HG03439 (cell line): ENCODE results near the gene RAMACL.

Experiments used
- ATAC-seq: cut with Tn5 transposase; IDR thresholded peaks from one replicate; pipeline ENCODE4 v1.9.1; 2021; ENCODE audit warnings: mild to moderate bottlenecking, moderate library complexity; ENCODE audit not compliant: unreplicated experiment

The RAMACL gene

DNA sequence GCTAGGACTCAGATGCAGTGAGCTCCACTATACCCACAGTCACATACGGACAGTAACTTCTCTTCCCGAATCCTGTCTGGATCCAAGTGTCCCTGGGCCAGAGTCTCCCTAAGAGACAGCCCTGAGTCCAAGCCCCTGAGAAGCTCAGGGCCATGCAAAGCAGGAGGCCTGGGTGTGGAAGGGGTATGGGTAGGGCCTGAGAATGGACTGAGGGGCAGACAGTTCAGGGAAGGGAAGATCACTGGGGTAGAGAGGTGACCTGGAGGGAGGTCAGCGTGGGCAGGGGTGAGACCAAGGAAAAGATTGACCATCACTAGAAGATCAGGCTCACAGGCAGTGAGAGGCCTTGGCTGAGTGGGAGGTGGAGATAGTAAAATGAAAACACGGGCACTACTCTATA lies 31.8 kb upstream of the RAMACL start:
- no peak for ATAC-seq

DNA sequence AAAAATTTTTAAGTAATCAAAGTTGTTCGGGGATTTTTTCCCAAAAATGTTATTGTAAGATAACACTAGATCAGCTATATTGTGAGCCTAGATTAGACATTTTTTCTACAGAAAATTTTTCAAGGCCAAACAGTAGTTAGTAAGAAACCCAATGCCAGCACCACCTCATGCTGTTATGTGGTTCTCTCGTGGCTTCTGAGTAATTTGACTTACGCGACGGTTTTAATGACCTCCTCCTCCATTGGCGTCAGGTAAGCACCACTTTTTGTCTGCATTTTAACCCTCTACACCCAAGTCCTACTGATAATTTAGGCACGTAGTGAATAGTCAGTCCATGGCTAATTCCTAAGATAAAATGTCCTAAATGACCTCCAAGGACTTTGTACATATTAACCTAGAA lies 30.9 kb upstream of the RAMACL start:
- no peak for ATAC-seq

- ATAC-seq = no peak
Observed at GRCh38 chr6:166616261-166617238, 30.1 kb upstream of the RAMACL start.

- ATAC-seq = no peak
Observed at GRCh38 chr6:166615059-166615770, 28.7 kb upstream of the RAMACL start.

DNA sequence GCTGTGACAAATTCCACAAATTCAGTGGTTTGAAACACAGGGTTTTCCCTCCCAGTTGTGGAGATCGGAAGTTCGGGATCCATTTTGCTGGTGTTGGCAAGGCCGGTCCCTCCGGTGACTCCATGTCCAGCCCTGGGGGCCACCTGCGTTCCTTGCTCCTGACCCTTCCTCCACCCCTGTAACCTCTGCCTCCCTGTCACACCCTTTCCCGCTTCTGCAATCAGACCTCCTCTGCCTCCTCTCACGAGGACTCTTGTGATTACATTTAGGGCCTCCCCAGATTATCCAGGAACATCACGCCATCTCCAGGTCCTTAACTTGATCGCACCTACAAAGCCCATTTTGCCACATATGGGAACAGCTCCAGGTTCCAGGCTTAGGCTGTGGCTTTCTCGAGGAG lies 28.1 kb upstream of the RAMACL start:
- ATAC-seq = no peak

- ATAC-seq = no peak
Observed at GRCh38 chr6:166614171-166614583, 27.7 kb upstream of the RAMACL start.

- ATAC-seq = no peak
Observed at GRCh38 chr6:166613027-166613426, 26.5 kb upstream of the RAMACL start.

- ATAC-seq = no peak
Observed at GRCh38 chr6:166612471-166612881, 26.0 kb upstream of the RAMACL start.

GRCh38 chr6:166611631-166612030 lies 25.2 kb upstream of the RAMACL start:
- no peak for ATAC-seq

- no peak for ATAC-seq
Observed at GRCh38 chr6:166610069-166610468, 23.6 kb upstream of the RAMACL start.

- no peak for ATAC-seq
Observed at GRCh38 chr6:166608774-166609173, 22.3 kb upstream of the RAMACL start.

DNA sequence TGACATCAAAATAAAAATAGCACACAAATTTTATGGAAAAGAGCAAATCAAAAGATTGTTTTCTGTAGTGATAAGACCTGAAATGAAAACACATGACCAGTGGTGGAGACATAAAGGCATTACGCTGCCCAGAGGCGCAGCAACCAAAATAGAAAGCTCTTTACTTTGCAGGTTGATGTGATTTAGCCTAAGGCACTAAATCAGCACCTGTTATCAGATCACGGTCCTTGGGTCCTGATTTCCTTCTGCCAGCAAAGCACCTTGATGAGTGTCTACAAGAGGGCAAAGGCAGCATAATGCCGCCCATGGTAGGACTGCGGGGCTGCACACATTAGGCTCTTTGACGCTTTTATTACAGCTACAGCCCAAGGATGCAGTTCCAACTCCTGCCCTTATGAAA lies 19.3 kb upstream of the RAMACL start:
- no peak for ATAC-seq

DNA sequence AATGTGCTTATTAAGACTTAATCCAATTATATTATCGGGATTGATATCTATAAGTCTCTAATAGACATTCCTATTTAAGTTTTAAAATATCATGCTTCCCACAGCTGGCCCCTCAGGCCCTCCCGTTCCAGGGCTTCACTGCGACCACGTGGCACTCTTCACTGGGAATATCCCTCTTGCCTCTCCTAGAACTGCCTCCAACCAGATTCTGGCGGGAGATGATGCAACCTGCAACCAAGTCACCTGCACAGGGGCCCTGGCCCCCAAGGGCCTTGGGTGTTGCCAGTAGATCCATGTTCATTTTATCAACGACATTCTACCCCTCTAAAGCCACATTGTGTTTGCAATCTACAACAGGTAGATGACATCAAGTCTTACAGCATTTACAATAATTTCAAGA lies 18.4 kb upstream of the RAMACL start:
- no peak for ATAC-seq

DNA sequence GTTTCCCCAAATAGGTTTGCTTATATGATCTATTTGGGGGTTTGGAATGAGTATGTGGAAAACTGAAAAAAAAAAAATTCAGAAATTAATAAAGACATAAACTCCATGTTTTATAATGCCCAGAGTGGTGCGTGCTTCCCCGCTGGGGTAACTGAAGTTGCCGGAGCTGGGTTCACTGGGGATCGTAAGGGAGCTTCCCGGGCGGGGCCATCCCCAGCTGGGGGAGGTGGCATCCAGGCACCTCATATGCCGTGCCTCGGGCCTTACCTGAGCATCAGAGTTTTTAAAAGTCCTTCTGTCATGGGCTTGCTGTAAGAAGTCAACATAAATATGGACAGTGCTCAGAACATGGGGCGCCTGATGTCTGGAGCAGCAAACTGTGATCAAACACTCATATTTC lies 17.9 kb upstream of the RAMACL start:
- no peak for ATAC-seq

GRCh38 chr6:166603043-166603690 lies 16.7 kb upstream of the RAMACL start:
- ATAC-seq = no peak

- ATAC-seq = no peak
Observed at GRCh38 chr6:166601956-166602355, 15.5 kb upstream of the RAMACL start.

DNA sequence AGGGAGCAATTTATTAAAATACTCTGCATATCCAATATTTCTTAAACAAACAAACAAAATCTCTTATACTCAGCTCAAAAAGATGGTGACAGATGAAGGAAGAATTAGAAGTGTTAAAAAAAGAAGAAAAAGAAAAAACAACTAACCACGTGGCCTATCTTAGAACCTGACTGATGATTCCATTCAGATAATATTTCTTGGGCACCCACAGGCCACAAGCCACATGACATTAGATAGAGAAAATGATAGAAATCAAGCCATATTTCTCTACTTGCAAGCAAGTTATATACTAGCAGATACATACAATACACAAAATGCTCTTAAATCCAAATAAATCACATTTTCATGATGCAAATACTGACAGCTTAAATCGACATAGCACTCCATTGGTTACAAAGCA lies 14.5 kb upstream of the RAMACL start:
- no peak for ATAC-seq

DNA sequence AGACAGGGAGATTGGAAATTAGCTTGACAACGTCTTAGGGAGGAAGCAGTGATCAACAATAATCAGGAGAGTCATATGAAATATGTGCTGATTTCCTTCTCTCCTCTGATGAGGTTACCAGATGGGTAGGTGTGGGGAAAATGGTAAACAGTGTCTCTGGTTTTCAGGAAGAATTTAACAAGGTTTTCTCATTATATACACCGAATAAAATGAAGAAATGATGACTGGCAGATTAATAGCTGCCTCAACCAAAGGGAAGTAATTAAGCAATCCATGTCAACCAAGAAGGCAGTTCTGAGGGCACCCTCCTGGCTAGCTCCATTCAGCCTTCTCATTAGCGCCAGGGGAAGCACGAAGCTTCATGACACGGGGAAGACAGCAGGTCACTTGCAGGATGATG lies 12.7 kb upstream of the RAMACL start:
- ATAC-seq = no peak

DNA sequence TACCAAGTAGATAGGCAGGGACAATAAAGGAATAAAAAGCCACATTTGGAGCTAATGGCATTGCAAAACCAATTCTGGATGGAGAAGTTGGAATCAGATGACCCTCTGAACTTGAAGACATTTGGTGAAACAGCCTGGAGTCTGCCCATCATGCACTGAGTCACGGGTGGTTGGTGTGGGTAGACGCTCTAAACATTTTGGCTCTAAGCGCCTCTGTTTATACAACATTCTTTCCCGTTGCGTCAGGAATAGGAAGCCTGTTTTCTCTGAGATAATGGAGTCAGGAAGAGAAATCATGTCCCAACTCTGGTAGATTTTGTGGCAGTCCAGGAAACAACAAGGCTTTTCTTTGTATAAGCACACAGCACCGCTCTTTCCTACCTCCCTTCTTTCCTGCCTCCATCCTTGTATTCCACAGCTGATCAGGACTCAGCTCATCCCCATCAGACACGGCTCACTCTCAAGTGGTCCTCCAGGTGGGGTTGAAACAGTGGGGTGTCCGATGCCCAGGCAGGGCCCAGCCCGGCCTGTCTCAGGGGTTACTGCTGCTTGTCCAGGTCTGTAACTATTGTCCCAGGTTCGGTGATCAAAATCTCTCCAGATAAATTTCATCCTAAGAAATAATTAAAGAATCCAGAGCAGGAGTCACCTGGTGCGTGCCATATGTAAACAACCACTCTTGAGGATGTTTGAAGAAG lies 12.1 kb upstream of the RAMACL start:
- ATAC-seq = no peak

- no peak for ATAC-seq
Observed at GRCh38 chr6:166597711-166598440, 11.4 kb upstream of the RAMACL start.
